Measurements from ENCODE around the gene DIAPH3.

DIAPH3 gene

GRCh38 chr13:59738921-59739320 lies 424.8 kb downstream of the DIAPH3 start:
- no peak overlapping the region for H3K27ac ChIP-seq
- no peak for TF ChIP-seq ZFX (IDR thresholded peaks at IDR 0.05; ENCODE audit: borderline replicate concordance)
- no peak for TF ChIP-seq CTCF (IDR thresholded peaks at IDR 0.05)

- no peak overlapping the region for H3K27ac ChIP-seq
- TF ChIP-seq CTCF (IDR thresholded peaks at IDR 0.05) (no peak), ZFX (IDR thresholded peaks at IDR 0.05; ENCODE audit: borderline replicate concordance) (no peak)
These were observed 429.3 kb downstream of the DIAPH3 start for GRCh38 chr13:59734393-59734792.

- TF ChIP-seq CTCF (IDR thresholded peaks at IDR 0.05) = no peak
- TF ChIP-seq ZFX (IDR thresholded peaks at IDR 0.05; ENCODE audit: borderline replicate concordance) = no peak
- H3K27ac ChIP-seq = no peak overlapping the region
These were observed 430.0 kb downstream of the DIAPH3 start for GRCh38 chr13:59733744-59734143.

DNA sequence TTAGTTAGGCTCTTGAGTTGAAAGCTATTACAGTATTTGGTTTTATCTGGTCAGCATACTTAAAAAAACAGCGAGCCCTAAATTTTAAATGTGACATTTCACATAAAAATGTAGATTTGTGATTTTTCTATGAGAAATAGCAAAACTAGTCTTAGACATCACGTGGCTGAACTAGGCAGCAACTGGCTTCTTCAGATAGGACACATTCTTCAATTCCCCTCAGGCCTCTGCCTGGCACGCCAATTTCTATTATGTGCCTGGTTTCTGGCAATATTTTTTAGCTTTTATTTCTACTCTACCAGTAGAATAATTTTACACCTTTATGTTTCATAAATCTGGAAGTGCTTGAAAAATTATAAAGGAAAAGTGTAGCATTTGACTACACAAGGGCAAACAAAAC lies 433.7 kb downstream of the DIAPH3 start:
- H3K27ac ChIP-seq = no peak overlapping the region
- no peak for TF ChIP-seq ZFX (IDR thresholded peaks at IDR 0.05; ENCODE audit: borderline replicate concordance)
- no peak for TF ChIP-seq CTCF (IDR thresholded peaks at IDR 0.05)

GRCh38 chr13:59728896-59729545 lies 434.7 kb downstream of the DIAPH3 start:
- TF ChIP-seq ZFX (IDR thresholded peaks at IDR 0.05; ENCODE audit: borderline replicate concordance) (no peak), CTCF (IDR thresholded peaks at IDR 0.05) (no peak)
- H3K27ac ChIP-seq = no peak overlapping the region

- TF ChIP-seq ZFX (IDR thresholded peaks at IDR 0.05; ENCODE audit: borderline replicate concordance) (no peak), CTCF (IDR thresholded peaks at IDR 0.05) (no peak)
- no peak overlapping the region for H3K27ac ChIP-seq
These were observed 441.5 kb downstream of the DIAPH3 start for GRCh38 chr13:59721926-59722910.

DNA sequence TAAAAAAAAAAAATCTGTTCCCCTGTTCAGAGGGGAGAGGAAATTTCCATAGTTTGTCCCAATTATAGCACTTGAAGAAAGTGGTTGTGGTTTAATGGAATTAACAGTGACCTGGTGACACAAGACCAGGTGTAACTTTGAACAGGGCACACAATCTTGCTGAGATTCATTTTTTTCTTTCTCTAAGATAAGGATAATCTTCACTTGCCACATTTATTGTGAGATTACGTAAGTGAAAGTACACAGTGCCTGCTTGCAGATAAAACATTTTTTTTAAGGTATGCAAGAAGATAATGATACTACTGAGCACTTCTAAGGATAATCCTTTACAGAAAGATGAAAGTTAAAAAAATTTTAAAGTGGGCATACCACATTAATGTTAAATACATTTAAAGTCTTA lies 448.1 kb downstream of the DIAPH3 start:
- TF ChIP-seq ZFX (IDR thresholded peaks at IDR 0.05; ENCODE audit: borderline replicate concordance) = no peak
- no peak for TF ChIP-seq CTCF (IDR thresholded peaks at IDR 0.05)
- no peak overlapping the region for H3K27ac ChIP-seq

Measured in 22Rv1 (cell line).